ENCODE results near the gene TAF11L8. TPM values are rescaled to one million over a fixed set of nuclear protein-coding genes. Genes with fewer than 3 reads are reported as not detected.
"Not testable (repeated sequence)": the region's sequence is repeated elsewhere in the genome, so short reads cannot be mapped to it uniquely, and the experiment has no call there.

TAF11L8 gene
- not detected for polyA plus RNA-seq (2013, experiment 1 of 2)
- not detected for polyA plus RNA-seq (2013, experiment 2 of 2)

- not testable (repeated sequence) for H3K4me1 ChIP-seq (ENCODE audit: control insufficient read depth, insufficient read depth, low read depth, low read length); H4K8ac ChIP-seq (ENCODE audit: low read length); H3K36me3 ChIP-seq (ENCODE audit: control insufficient read depth in 1 of 2, insufficient read depth in 2 of 2, low read depth in 1 of 2, low read length in 2 of 2); H3K79me1 ChIP-seq (replicated peaks; ENCODE audit: low read length, poor library complexity, severe bottlenecking); H3K27me3 ChIP-seq (ENCODE audit: control insufficient read depth in 1 of 2, insufficient read depth in 1 of 2, low read length in 2 of 2); H3K9me3 ChIP-seq (ENCODE audit: control insufficient read depth, low read length); H3K4me2 ChIP-seq (ENCODE audit: low read length, poor library complexity, severe bottlenecking); H2BK120ac ChIP-seq (ENCODE audit: low read depth, low read length); H4K91ac ChIP-seq (ENCODE audit: low read length); H2BK12ac ChIP-seq (ENCODE audit: low read length in 2 of 2); H3K18ac ChIP-seq (ENCODE audit: low read depth in 1 of 2, low read length in 2 of 2); H3K23ac ChIP-seq (ENCODE audit: low read length in 2 of 2); H3K9ac ChIP-seq (ENCODE audit: low read length); H2AFZ ChIP-seq (ENCODE audit: low read depth, low read length); H3K27ac ChIP-seq (ENCODE audit: low read length, poor library complexity, severe bottlenecking); H2BK5ac ChIP-seq (ENCODE audit: low read depth, low read length, poor library complexity, severe bottlenecking); H2AK5ac ChIP-seq (ENCODE audit: low read length, severe bottlenecking); H3K4me3 ChIP-seq (ENCODE audit: insufficient read depth in 1 of 2, low read depth in 1 of 2, low read length in 2 of 2); H3K4ac ChIP-seq (ENCODE audit: low read depth in 1 of 2, low read length in 2 of 2); H2BK15ac ChIP-seq (ENCODE audit: low read depth, poor library complexity, severe bottlenecking); DNase-seq; H3K14ac ChIP-seq (ENCODE audit: low read length in 2 of 2)
- no CpG with 5 or more reads among the region's 16 CpGs for WGBS
Measured at GRCh38 chr5:17590860-17591259, at the start of gene TAF11L8. Gene TAF11L8 (minus strand): TSS chr5:17590960.

GRCh38 chr5:17634160-17634559 is 43.4 kb upstream of the TAF11L8 start, which contains the start of gene TAF11L14:
Gene TAF11L14 (plus strand): TSS chr5:17634460.
- no peak within 1 kb of the TSS for H4K91ac ChIP-seq (ENCODE audit: low read length)
- H3K4me2 ChIP-seq (ENCODE audit: low read length, poor library complexity, severe bottlenecking), result no peak within 1 kb of the TSS
- no peak within 1 kb of the TSS for H3K4ac ChIP-seq (ENCODE audit: low read depth in 1 of 2, low read length in 2 of 2)
- no peak within 1 kb of the TSS for H2BK5ac ChIP-seq (ENCODE audit: low read depth, low read length, poor library complexity, severe bottlenecking)
- WGBS, result 83% methylated on average over 5 of the region's 5 CpGs
- no peak within 1 kb of the TSS for H3K4me3 ChIP-seq (ENCODE audit: insufficient read depth in 1 of 2, low read depth in 1 of 2, low read length in 2 of 2)
- H2BK12ac ChIP-seq (ENCODE audit: low read length in 2 of 2), result no peak within 1 kb of the TSS
- H3K18ac ChIP-seq (ENCODE audit: low read depth in 1 of 2, low read length in 2 of 2), result no peak within 1 kb of the TSS
- H3K23ac ChIP-seq (ENCODE audit: low read length in 2 of 2), result no peak within 1 kb of the TSS
- no peaks in the 10 kb centered on the region for H3K79me1 ChIP-seq (replicated peaks; ENCODE audit: low read length, poor library complexity, severe bottlenecking)
- H4K8ac ChIP-seq (ENCODE audit: low read length), result no peak within 1 kb of the TSS
- no peak for DNase-seq
- H3K9me3 ChIP-seq (ENCODE audit: control insufficient read depth, low read length), result no peaks in the 10 kb centered on the region
- no peak within 1 kb of the TSS for H3K27ac ChIP-seq (ENCODE audit: low read length, poor library complexity, severe bottlenecking)
- H2AFZ ChIP-seq (ENCODE audit: low read depth, low read length), result no peak within 1 kb of the TSS
- no peaks in the 10 kb centered on the region for H3K36me3 ChIP-seq (ENCODE audit: control insufficient read depth in 1 of 2, insufficient read depth in 2 of 2, low read depth in 1 of 2, low read length in 2 of 2)
- H3K14ac ChIP-seq (ENCODE audit: low read length in 2 of 2), result no peak within 1 kb of the TSS
- H2AK5ac ChIP-seq (ENCODE audit: low read length, severe bottlenecking), result no peak within 1 kb of the TSS
- no peak within 1 kb of the TSS for H2BK120ac ChIP-seq (ENCODE audit: low read depth, low read length)
- H3K27me3 ChIP-seq (ENCODE audit: control insufficient read depth in 1 of 2, insufficient read depth in 1 of 2, low read length in 2 of 2), result no peaks in the 10 kb centered on the region
- H3K4me1 ChIP-seq (ENCODE audit: control insufficient read depth, insufficient read depth, low read depth, low read length), result no peaks in the 10 kb centered on the region
- no peak within 1 kb of the TSS for H2BK15ac ChIP-seq (ENCODE audit: low read depth, poor library complexity, severe bottlenecking)
- no peak within 1 kb of the TSS for H3K9ac ChIP-seq (ENCODE audit: low read length)

- WGBS, result no CpG with 5 or more reads among the region's 12 CpGs
- not testable (repeated sequence) for H3K79me1 ChIP-seq (replicated peaks; ENCODE audit: low read length, poor library complexity, severe bottlenecking); H2AFZ ChIP-seq (ENCODE audit: low read depth, low read length); H3K27ac ChIP-seq (ENCODE audit: low read length, poor library complexity, severe bottlenecking); H3K18ac ChIP-seq (ENCODE audit: low read depth in 1 of 2, low read length in 2 of 2); H2BK120ac ChIP-seq (ENCODE audit: low read depth, low read length); H3K27me3 ChIP-seq (ENCODE audit: control insufficient read depth in 1 of 2, insufficient read depth in 1 of 2, low read length in 2 of 2); DNase-seq; H3K14ac ChIP-seq (ENCODE audit: low read length in 2 of 2); H3K4ac ChIP-seq (ENCODE audit: low read depth in 1 of 2, low read length in 2 of 2); H3K4me2 ChIP-seq (ENCODE audit: low read length, poor library complexity, severe bottlenecking); H2AK5ac ChIP-seq (ENCODE audit: low read length, severe bottlenecking); H3K9ac ChIP-seq (ENCODE audit: low read length); H2BK15ac ChIP-seq (ENCODE audit: low read depth, poor library complexity, severe bottlenecking); H3K4me1 ChIP-seq (ENCODE audit: control insufficient read depth, insufficient read depth, low read depth, low read length); H3K4me3 ChIP-seq (ENCODE audit: insufficient read depth in 1 of 2, low read depth in 1 of 2, low read length in 2 of 2); H4K91ac ChIP-seq (ENCODE audit: low read length); H3K36me3 ChIP-seq (ENCODE audit: control insufficient read depth in 1 of 2, insufficient read depth in 2 of 2, low read depth in 1 of 2, low read length in 2 of 2); H3K23ac ChIP-seq (ENCODE audit: low read length in 2 of 2); H2BK5ac ChIP-seq (ENCODE audit: low read depth, low read length, poor library complexity, severe bottlenecking); H3K9me3 ChIP-seq (ENCODE audit: control insufficient read depth, low read length); H4K8ac ChIP-seq (ENCODE audit: low read length); H2BK12ac ChIP-seq (ENCODE audit: low read length in 2 of 2)
Measured at GRCh38 chr5:17631788-17632187, 41.0 kb upstream of the TAF11L8 start, which contains the start of gene TAF11L13. Gene TAF11L13 (plus strand): TSS chr5:17632088.

- Histone ChIP-seq H3K4me3 (ENCODE audit: insufficient read depth in 1 of 2, low read depth in 1 of 2, low read length in 2 of 2) (no peak overlapping the region), H3K4ac (ENCODE audit: low read depth in 1 of 2, low read length in 2 of 2) (no peak overlapping the region), H3K23ac (ENCODE audit: low read length in 2 of 2) (no peak overlapping the region), H3K36me3 (ENCODE audit: control insufficient read depth in 1 of 2, insufficient read depth in 2 of 2, low read depth in 1 of 2, low read length in 2 of 2) (no peaks in the 10 kb centered on the region), H4K91ac (ENCODE audit: low read length) (no peak overlapping the region), H3K9ac (ENCODE audit: low read length) (no peak overlapping the region), H3K18ac (ENCODE audit: low read depth in 1 of 2, low read length in 2 of 2) (no peak overlapping the region), H2BK5ac (ENCODE audit: low read depth, low read length, poor library complexity, severe bottlenecking) (no peak overlapping the region), H3K9me3 (ENCODE audit: control insufficient read depth, low read length) (no peaks in the 10 kb centered on the region), H3K14ac (ENCODE audit: low read length in 2 of 2) (no peak overlapping the region), H4K8ac (ENCODE audit: low read length) (no peak overlapping the region), H2AK5ac (ENCODE audit: low read length, severe bottlenecking) (no peak overlapping the region), H3K27ac (ENCODE audit: low read length, poor library complexity, severe bottlenecking) (no peak overlapping the region), H2BK120ac (ENCODE audit: low read depth, low read length) (no peak overlapping the region), H2BK12ac (ENCODE audit: low read length in 2 of 2) (no peak overlapping the region), H2BK15ac (ENCODE audit: low read depth, poor library complexity, severe bottlenecking) (no peak overlapping the region), H3K79me1 (replicated peaks; ENCODE audit: low read length, poor library complexity, severe bottlenecking) (no peaks in the 10 kb centered on the region), H3K27me3 (ENCODE audit: control insufficient read depth in 1 of 2, insufficient read depth in 1 of 2, low read length in 2 of 2) (no peaks in the 10 kb centered on the region), H3K4me2 (ENCODE audit: low read length, poor library complexity, severe bottlenecking) (no peak overlapping the region), H3K4me1 (ENCODE audit: control insufficient read depth, insufficient read depth, low read depth, low read length) (no peaks in the 10 kb centered on the region), H2AFZ (ENCODE audit: low read depth, low read length) (no peak overlapping the region)
- no peak for DNase-seq
- WGBS, result 87% methylated on average over 11 of the region's 11 CpGs
Measured at GRCh38 chr5:17625686-17626085, 34.9 kb upstream of the TAF11L8 start.
